Measurements from ENCODE around the gene ITGA2B. TPM values are rescaled to one million over a fixed set of nuclear protein-coding genes. Genes with fewer than 3 reads are reported as not detected.
A peak's percentile ranks its signal among the peaks of the same experiment; 100 is the strongest.

The ITGA2B gene
- total and polyA plus RNA-seq, 2 of the 13 experiments (the other 11 are each of a cell fraction or from before 2014, with no cell fraction given), result 0.38 to 1.1 TPM

DNA sequence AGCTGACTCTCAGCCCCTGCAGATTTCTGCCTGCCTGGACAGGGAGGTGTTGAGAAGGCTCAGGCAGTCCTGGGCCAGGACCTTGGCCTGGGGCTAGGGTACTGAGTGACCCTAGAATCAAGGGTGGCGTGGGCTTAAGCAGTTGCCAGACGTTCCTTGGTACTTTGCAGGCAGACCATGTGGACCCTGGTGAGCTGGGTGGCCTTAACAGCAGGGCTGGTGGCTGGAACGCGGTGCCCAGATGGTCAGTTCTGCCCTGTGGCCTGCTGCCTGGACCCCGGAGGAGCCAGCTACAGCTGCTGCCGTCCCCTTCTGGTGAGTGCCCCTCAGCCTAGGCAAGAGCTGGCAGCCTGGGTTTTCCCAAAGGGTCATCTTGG lies 40.5 kb downstream of the ITGA2B start (continued):
- TF ChIP-seq, protein P1, sequence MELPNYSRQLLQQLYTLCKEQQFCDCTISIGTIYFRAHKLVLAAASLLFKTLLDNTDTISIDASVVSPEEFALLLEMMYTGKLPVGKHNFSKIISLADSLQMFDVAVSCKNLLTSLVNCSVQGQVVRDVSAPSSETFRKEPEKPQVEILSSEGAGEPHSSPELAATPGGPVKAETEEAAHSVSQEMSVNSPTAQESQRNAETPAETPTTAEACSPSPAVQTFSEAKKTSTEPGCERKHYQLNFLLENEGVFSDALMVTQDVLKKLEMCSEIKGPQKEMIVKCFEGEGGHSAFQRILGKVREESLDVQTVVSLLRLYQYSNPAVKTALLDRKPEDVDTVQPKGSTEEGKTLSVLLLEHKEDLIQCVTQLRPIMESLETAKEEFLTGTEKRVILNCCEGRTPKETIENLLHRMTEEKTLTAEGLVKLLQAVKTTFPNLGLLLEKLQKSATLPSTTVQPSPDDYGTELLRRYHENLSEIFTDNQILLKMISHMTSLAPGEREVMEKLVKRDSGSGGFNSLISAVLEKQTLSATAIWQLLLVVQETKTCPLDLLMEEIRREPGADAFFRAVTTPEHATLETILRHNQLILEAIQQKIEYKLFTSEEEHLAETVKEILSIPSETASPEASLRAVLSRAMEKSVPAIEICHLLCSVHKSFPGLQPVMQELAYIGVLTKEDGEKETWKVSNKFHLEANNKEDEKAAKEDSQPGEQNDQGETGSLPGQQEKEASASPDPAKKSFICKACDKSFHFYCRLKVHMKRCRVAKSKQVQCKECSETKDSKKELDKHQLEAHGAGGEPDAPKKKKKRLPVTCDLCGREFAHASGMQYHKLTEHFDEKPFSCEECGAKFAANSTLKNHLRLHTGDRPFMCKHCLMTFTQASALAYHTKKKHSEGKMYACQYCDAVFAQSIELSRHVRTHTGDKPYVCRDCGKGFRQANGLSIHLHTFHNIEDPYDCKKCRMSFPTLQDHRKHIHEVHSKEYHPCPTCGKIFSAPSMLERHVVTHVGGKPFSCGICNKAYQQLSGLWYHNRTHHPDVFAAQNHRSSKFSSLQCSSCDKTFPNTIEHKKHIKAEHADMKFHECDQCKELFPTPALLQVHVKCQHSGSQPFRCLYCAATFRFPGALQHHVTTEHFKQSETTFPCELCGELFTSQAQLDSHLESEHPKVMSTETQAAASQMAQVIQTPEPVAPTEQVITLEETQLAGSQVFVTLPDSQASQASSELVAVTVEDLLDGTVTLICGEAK (IDR thresholded peaks at IDR 0.05), result no peak
- TF ChIP-seq, protein P1 (CRISPR knock-in tag; IDR thresholded peaks at IDR 0.05), result no peak

DNA sequence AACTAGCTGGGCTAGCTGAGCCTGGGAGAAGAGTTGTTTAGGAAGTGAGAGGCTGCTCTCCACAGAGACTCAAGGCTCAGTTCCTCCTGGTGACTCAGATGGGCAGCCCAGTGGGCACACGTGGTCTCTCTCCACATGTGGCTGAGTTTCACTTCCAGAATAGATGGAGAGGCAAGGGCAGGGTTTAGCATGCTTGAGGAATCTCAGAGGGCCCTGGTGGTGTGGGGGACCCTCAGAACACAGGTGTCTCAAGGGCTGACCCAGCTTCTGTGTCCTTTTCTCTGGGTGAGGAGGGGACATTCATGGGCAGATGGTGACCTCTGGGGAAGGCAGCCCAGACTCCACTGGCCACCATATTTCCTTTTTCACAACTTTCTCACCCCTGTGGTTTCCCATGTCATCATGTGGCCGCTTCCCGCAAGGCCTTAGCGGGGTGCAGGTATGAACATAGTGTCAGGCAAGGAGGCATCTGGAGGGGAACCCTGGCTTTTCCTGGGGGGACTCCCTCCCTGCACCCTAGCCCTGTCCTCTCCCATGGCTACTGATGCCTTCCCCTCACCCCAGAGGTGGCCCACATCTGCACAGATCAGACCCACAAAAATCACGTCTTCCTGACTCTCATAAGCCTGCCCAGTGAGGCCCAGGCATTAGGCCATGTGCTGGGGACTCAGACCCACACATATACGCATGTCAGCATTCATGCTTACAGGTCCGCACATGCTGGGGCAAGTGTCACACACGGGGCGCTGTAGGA lies 41.0 kb downstream of the ITGA2B start:
- no peak overlapping the region for H3K27ac ChIP-seq (ENCODE audit: extremely low read length, insufficient read depth, low read length)
- intact Hi-C loops (cut with micrococcal nuclease; ENCODE audit: unreplicated experiment), result no loop called here
- H3K9me3 ChIP-seq (ENCODE audit: low read length), result no peaks in the 10 kb centered on the region
- H3K4me3 ChIP-seq (replicated peaks in 1 of 3; ENCODE audit: insufficient read depth in 1 of 3, low read depth in 2 of 3, low read length in 3 of 3), result no peak overlapping the region
- POLR2A ChIA-PET, result no interaction called here
- peaks cover 0 to 9% of the 10 kb centered on the region in 2 experiments; a peak in 1 of 5 replicates for H3K27me3 ChIP-seq (ENCODE audit: control insufficient read depth in 1 of 2, insufficient read depth in 2 of 2, low read length in 2 of 2)
- no peaks in the 10 kb centered on the region for H4K20me1 ChIP-seq (ENCODE audit: insufficient read depth, low read length)
- H3K9ac ChIP-seq (ENCODE audit: insufficient read depth, low read depth, low read length), result no peak overlapping the region
- H3K79me2 ChIP-seq (ENCODE audit: insufficient read depth, low read length), result peaks cover 4% of the 10 kb centered on the region
- no peak overlapping the region for H3K4me2 ChIP-seq (ENCODE audit: low read depth, low read length)
- in situ Hi-C loops (cut with HindIII; ENCODE audit: extremely low pct_ligation_motif_present, low pct_unique_long_range_greater_than_20kb), result no loop called here
- DNase-seq (ENCODE audit: low spot score) (no peak), FAIRE-seq (no peak), ATAC-seq (no peak)
- CTCF ChIA-PET (ENCODE audit: low intra/inter-chr PET ratio, low total read pairs), result no interaction called here
- BruUV-seq (replicated peaks), result no TSS peak
- no peak overlapping the region for H2AFZ ChIP-seq (ENCODE audit: low read length)
- 89% methylated on average over 9 of the region's 9 CpGs for WGBS (ENCODE audit: low lambda C conversion rate)
- H3K36me3 ChIP-seq (replicated peaks in 1 of 2; ENCODE audit: control insufficient read depth in 1 of 2, insufficient read depth in 2 of 2, low read length in 2 of 2), result peaks cover 9 to 30% of the 10 kb centered on the region in 2 experiments
- TF ChIP-seq, protein P2, sequence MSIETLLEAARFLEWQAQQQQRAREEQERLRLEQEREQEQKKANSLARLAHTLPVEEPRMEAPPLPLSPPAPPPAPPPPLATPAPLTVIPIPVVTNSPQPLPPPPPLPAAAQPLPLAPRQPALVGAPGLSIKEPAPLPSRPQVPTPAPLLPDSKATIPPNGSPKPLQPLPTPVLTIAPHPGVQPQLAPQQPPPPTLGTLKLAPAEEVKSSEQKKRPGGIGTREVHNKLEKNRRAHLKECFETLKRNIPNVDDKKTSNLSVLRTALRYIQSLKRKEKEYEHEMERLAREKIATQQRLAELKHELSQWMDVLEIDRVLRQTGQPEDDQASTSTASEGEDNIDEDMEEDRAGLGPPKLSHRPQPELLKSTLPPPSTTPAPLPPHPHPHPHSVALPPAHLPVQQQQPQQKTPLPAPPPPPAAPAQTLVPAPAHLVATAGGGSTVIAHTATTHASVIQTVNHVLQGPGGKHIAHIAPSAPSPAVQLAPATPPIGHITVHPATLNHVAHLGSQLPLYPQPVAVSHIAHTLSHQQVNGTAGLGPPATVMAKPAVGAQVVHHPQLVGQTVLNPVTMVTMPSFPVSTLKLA (IDR thresholded peaks at IDR 0.05), result 0 out of 2 replicates have a peak, but pooled peaks have one; percentile 25
- no peak for TF ChIP-seq MTA1 (CRISPR knock-in tag; IDR thresholded peaks at IDR 0.05; ENCODE audit: borderline replicate concordance)
- peaks cover 19% of the 10 kb centered on the region for H3K4me1 ChIP-seq (ENCODE audit: insufficient read depth, low read length)
